Vagina (tissue), 2 donors: ENCODE data around the gene TOMM5. TPM values are rescaled to one million over a fixed set of nuclear protein-coding genes. Genes with fewer than 3 reads are reported as not detected.

Experiments
- DNase-seq, 2 donors: peaks; one replicate each; pipeline ENCODE4 v3.0.0-alpha.2; 2017; ENCODE audit errors: extremely low spot score in 2 of 2
- H3K27ac ChIP-seq: fragments of 200-600 bp; sonication (generic); one replicate; pipeline ENCODE4 v1.5.1; 2019
- H3K27me3 ChIP-seq: fragments of 200-600 bp; sonication (generic); one replicate; pipeline ENCODE4 v1.5.1; 2019
- H3K36me3 ChIP-seq, 2 donors: fragments of 200-600 bp; sonication (generic); one replicate each; pipeline ENCODE4 v1.5.1; 2017 to 2019
- H3K4me1 ChIP-seq: fragments of 200-600 bp; sonication (generic); one replicate; pipeline ENCODE4 v1.5.1; 2019
- H3K4me3 ChIP-seq, 2 donors: fragments of 200-600 bp; sonication (generic); 1 replicate in 1 of 2; 2 replicates in 1 of 2; pipeline ENCODE4 v1.5.1; 2016 to 2019
- H3K9me3 ChIP-seq: fragments of 200-600 bp; sonication (generic); one replicate; pipeline ENCODE4 v1.5.1; 2019
- CTCF ChIP-seq, 3 experiments: fragments of 450-650 bp in 2 of 3; fragments of 200-600 bp in 1 of 3; sonication (generic) in 1 of 3; IDR thresholded peaks; one replicate each; pipeline ENCODE4 v1.5.1; 2017 to 2019; ENCODE audit warnings: antibody characterized with exemption in 3 of 3, mild to moderate bottlenecking in 2 of 3, moderate library complexity in 2 of 3
- POLR2A ChIP-seq, 2 donors: fragments of 450-650 bp; IDR thresholded peaks; one replicate each; pipeline ENCODE4 v1.6.1; 2017; ENCODE audit warnings: antibody characterized with exemption in 2 of 2, mild to moderate bottlenecking in 2 of 2, moderate library complexity in 2 of 2
- POLR2AphosphoS5 ChIP-seq, 2 donors: sonication (generic); formaldehyde crosslinking; IDR thresholded peaks; one replicate each; pipeline ENCODE4 v1.9.0; 2017; ENCODE audit warnings: antibody characterized with exemption in 2 of 2, mild to moderate bottlenecking in 2 of 2, low read depth in 1 of 2; ENCODE audit not compliant: insufficient read depth in 1 of 2
- intact Hi-C: fragments of 100-400 bp; cut with DNase I; formaldehyde crosslinking; loops from one replicate; pipeline ENCODE4 v1.15.1; 2023
- total RNA-seq: library from RNA; depleted of rRNA; stranded (reverse); fragments of >200 nt; gene quantifications from one replicate; pipeline ENCODE4 v1.2.3, GENCODE V29; 2016

TOMM5 gene
- total RNA-seq, 1 donor from 2014 or later: 70.7 TPM

GRCh38 chr9:37636511-37637448, 44.4 kb upstream of the TOMM5 start:
- no peak overlapping the region for H3K4me3 ChIP-seq
- no peaks in the 10 kb centered on the region for H3K27me3 ChIP-seq
- TF ChIP-seq CTCF (IDR thresholded peaks at IDR 0.05) (no peak), POLR2AphosphoS5 (IDR thresholded peaks at IDR 0.05; ENCODE audit: insufficient read depth in 1 of 2, low read depth in 1 of 2) (no peak), POLR2A (IDR thresholded peaks at IDR 0.05) (no peak)
- intact Hi-C loops: no loop called here
- no peak overlapping the region for H3K27ac ChIP-seq
- no peak for DNase-seq
- H3K4me1 ChIP-seq: no peaks in the 10 kb centered on the region
- no peaks in the 10 kb centered on the region for H3K9me3 ChIP-seq
- no peaks in the 10 kb centered on the region for H3K36me3 ChIP-seq

GRCh38 chr9:37635808-37636207, 43.4 kb upstream of the TOMM5 start:
- H3K36me3 ChIP-seq: no peaks in the 10 kb centered on the region
- DNase-seq: no peak
- no peak overlapping the region for H3K27ac ChIP-seq
- intact Hi-C loops: no loop called here
- no peaks in the 10 kb centered on the region for H3K4me1 ChIP-seq
- TF ChIP-seq POLR2A (IDR thresholded peaks at IDR 0.05) (no peak), CTCF (IDR thresholded peaks at IDR 0.05) (no peak), POLR2AphosphoS5 (IDR thresholded peaks at IDR 0.05; ENCODE audit: insufficient read depth in 1 of 2, low read depth in 1 of 2) (no peak)
- H3K4me3 ChIP-seq: no peak overlapping the region
- no peaks in the 10 kb centered on the region for H3K27me3 ChIP-seq
- H3K9me3 ChIP-seq: no peaks in the 10 kb centered on the region

GRCh38 chr9:37632479-37632878, 40.1 kb upstream of the TOMM5 start:
- intact Hi-C loops: no loop called here
- DNase-seq: no peak
- no peak for TF ChIP-seq POLR2A (IDR thresholded peaks at IDR 0.05)
- no peak for TF ChIP-seq CTCF (IDR thresholded peaks at IDR 0.05)
- TF ChIP-seq POLR2AphosphoS5 (IDR thresholded peaks at IDR 0.05; ENCODE audit: insufficient read depth in 1 of 2, low read depth in 1 of 2): no peak
- no peaks in the 10 kb centered on the region for H3K4me1 ChIP-seq
- no peaks in the 10 kb centered on the region for H3K9me3 ChIP-seq
- no peaks in the 10 kb centered on the region for H3K27me3 ChIP-seq
- no peak overlapping the region for H3K4me3 ChIP-seq
- no peak overlapping the region for H3K27ac ChIP-seq
- no peaks in the 10 kb centered on the region for H3K36me3 ChIP-seq

GRCh38 chr9:37626708-37627292, 34.4 kb upstream of the TOMM5 start:
- Histone ChIP-seq H3K27ac (no peak overlapping the region), H3K9me3 (no peaks in the 10 kb centered on the region), H3K4me1 (no peaks in the 10 kb centered on the region), H3K27me3 (no peaks in the 10 kb centered on the region), H3K4me3 (no peak overlapping the region), H3K36me3 (no peaks in the 10 kb centered on the region)
- DNase-seq: no peak
- intact Hi-C loops: no loop called here
- TF ChIP-seq POLR2AphosphoS5 (IDR thresholded peaks at IDR 0.05; ENCODE audit: insufficient read depth in 1 of 2, low read depth in 1 of 2) (no peak), POLR2A (IDR thresholded peaks at IDR 0.05) (no peak), CTCF (IDR thresholded peaks at IDR 0.05) (no peak)

- DNase-seq: no peak
- Histone ChIP-seq H3K9me3 (no peaks in the 10 kb centered on the region), H3K27ac (no peak overlapping the region), H3K27me3 (no peaks in the 10 kb centered on the region), H3K4me3 (no peak overlapping the region), H3K36me3 (no peaks in the 10 kb centered on the region), H3K4me1 (no peaks in the 10 kb centered on the region)
- TF ChIP-seq POLR2AphosphoS5 (IDR thresholded peaks at IDR 0.05; ENCODE audit: insufficient read depth in 1 of 2, low read depth in 1 of 2) (no peak), POLR2A (IDR thresholded peaks at IDR 0.05) (no peak), CTCF (IDR thresholded peaks at IDR 0.05) (no peak)
- intact Hi-C loops: no loop called here
Observed at GRCh38 chr9:37625758-37626147, 33.4 kb upstream of the TOMM5 start.
